Measurements from ENCODE around the gene HCFC1R1.

Gene HCFC1R1

GRCh38 chr16:3035972-3036725, 12.4 kb upstream of the HCFC1R1 start:
- DNase-seq (ENCODE audit: low read depth, low spot score) = no peak

- DNase-seq (ENCODE audit: low read depth, low spot score) = no peak
These were observed 11.7 kb upstream of the HCFC1R1 start for GRCh38 chr16:3035289-3035971.

GRCh38 chr16:3032624-3033023, 8.9 kb upstream of the HCFC1R1 start:
- no peak for DNase-seq (ENCODE audit: low read depth, low spot score)

- DNase-seq (ENCODE audit: low read depth, low spot score) = no peak
These were observed 6.8 kb upstream of the HCFC1R1 start for GRCh38 chr16:3030222-3031212.

- DNase-seq (ENCODE audit: low read depth, low spot score) = no peak
These were observed 5.9 kb upstream of the HCFC1R1 start for GRCh38 chr16:3029491-3030221.

GRCh38 chr16:3028716-3029319, 5.1 kb upstream of the HCFC1R1 start:
- no peak for DNase-seq (ENCODE audit: low read depth, low spot score)

- DNase-seq (ENCODE audit: low read depth, low spot score) = peak; percentile 93
These were observed 4.4 kb upstream of the HCFC1R1 start for GRCh38 chr16:3027983-3028715.

GRCh38 chr16:3027489-3027795, 3.7 kb upstream of the HCFC1R1 start:
- DNase-seq (ENCODE audit: low read depth, low spot score) = no peak

GRCh38 chr16:3026609-3027488, 3.1 kb upstream of the HCFC1R1 start:
- DNase-seq (ENCODE audit: low read depth, low spot score) = no peak

- no peak for DNase-seq (ENCODE audit: low read depth, low spot score)
These were observed 2.2 kb upstream of the HCFC1R1 start for GRCh38 chr16:3026003-3026378.

GRCh38 chr16:3025032-3026002, 1.6 kb upstream of the HCFC1R1 start:
- DNase-seq (ENCODE audit: low read depth, low spot score) = no peak

- no peak for DNase-seq (ENCODE audit: low read depth, low spot score)
These were observed 400 bp downstream of the HCFC1R1 start for GRCh38 chr16:3023415-3023668.

GRCh38 chr16:3022684-3023414, 893 bp downstream of the HCFC1R1 start:
- DNase-seq (ENCODE audit: low read depth, low spot score) = peak; percentile 36

- peak; percentile 94 for DNase-seq (ENCODE audit: low read depth, low spot score)
These were observed 1.5 kb downstream of the HCFC1R1 start for GRCh38 chr16:3022208-3022683.

- peak; percentile 96 for DNase-seq (ENCODE audit: low read depth, low spot score)
These were observed 2.1 kb downstream of the HCFC1R1 start for GRCh38 chr16:3021449-3022207.

- DNase-seq (ENCODE audit: low read depth, low spot score) = peak; percentile 90
These were observed 2.9 kb downstream of the HCFC1R1 start for GRCh38 chr16:3020604-3021448.

All from ELF-1 (cell line).